Liver (tissue), 9 donors: Measurements from ENCODE around the gene CNPY4. TPM values are rescaled to one million over a fixed set of nuclear protein-coding genes. Genes with fewer than 3 reads are reported as not detected.

Source experiments
- DNase-seq: peaks from one replicate; pipeline ENCODE4 v3.0.0-alpha.2; 2017; ENCODE audit warnings: low spot score
- H3K27ac ChIP-seq, 2 donors: one replicate each; pipeline ENCODE4 v1.7.0; 2013; ENCODE audit warnings: inconsistent platforms in 2 of 2, low read length in 2 of 2, control low read depth in 1 of 2, low read depth in 1 of 2, mild to moderate bottlenecking in 1 of 2
- H3K27me3 ChIP-seq, 4 donors: one replicate each; pipeline versions ENCODE4 v1.6.1 to v1.7.0; 2013; ENCODE audit warnings: low read length in 3 of 4, inconsistent platforms in 1 of 4, mild to moderate bottlenecking in 1 of 4, moderate library complexity in 1 of 4; ENCODE audit not compliant: control insufficient read depth in 4 of 4, insufficient read depth in 4 of 4
- H3K36me3 ChIP-seq, 4 donors: one replicate each; pipeline versions ENCODE4 v1.6.1 to v1.7.0; 2013; ENCODE audit warnings: low read length in 3 of 4, mild to moderate bottlenecking in 3 of 4, low read depth in 1 of 4, moderate library complexity in 1 of 4; ENCODE audit not compliant: control insufficient read depth in 4 of 4, insufficient read depth in 3 of 4
- H3K4me1 ChIP-seq, 4 donors: one replicate each; pipeline versions ENCODE4 v1.6.1 to v1.7.0; 2013; ENCODE audit warnings: low read length in 3 of 4, mild to moderate bottlenecking in 3 of 4, moderate library complexity in 1 of 4; ENCODE audit not compliant: control insufficient read depth in 4 of 4, insufficient read depth in 4 of 4
- H3K4me3 ChIP-seq, 3 donors: one replicate each; pipeline versions ENCODE4 v1.6.1 to v1.7.0; 2013; ENCODE audit warnings: low read length in 3 of 3, control low read depth in 1 of 3, low read depth in 1 of 3, mild to moderate bottlenecking in 1 of 3
- H3K9ac ChIP-seq, 2 donors: one replicate each; pipeline ENCODE4 v1.7.0; 2013; ENCODE audit warnings: low read length in 2 of 2, mild to moderate bottlenecking in 2 of 2, moderate library complexity in 2 of 2, control low read depth in 1 of 2, low read depth in 1 of 2
- H3K9me3 ChIP-seq, 4 donors: one replicate each; pipeline versions ENCODE4 v1.6.1 to v1.7.0; 2013; ENCODE audit warnings: low read length in 3 of 4; ENCODE audit not compliant: control insufficient read depth in 4 of 4
- ATF3 ChIP-seq: IDR thresholded peaks from 2 replicates; pipeline ENCODE4 v1.6.1; 2016; ENCODE audit warnings: antibody characterized with exemption
- EGR1 ChIP-seq, 2 donors: IDR thresholded peaks; 2 replicates each; pipeline ENCODE4 v1.6.1; 2016 to 2018; ENCODE audit warnings: antibody characterized with exemption in 2 of 2, low read depth in 2 of 2
- FOXA1 ChIP-seq: IDR thresholded peaks from 2 replicates; pipeline ENCODE4 v1.6.1; 2016; ENCODE audit warnings: antibody characterized with exemption
- GABPA ChIP-seq, 2 donors: IDR thresholded peaks in 1 of 2; conservative IDR thresholded peaks in 1 of 2; 2 replicates each; pipeline ENCODE4 v1.6.1; 2016; ENCODE audit warnings: antibody characterized with exemption in 2 of 2, mild to moderate bottlenecking in 1 of 2, moderate library complexity in 1 of 2
- HNF4A ChIP-seq, 2 donors: conservative IDR thresholded peaks; 2 replicates each; pipeline ENCODE4 v1.6.1; 2016; ENCODE audit warnings: antibody characterized with exemption in 2 of 2, mild to moderate bottlenecking in 2 of 2
- HNF4G ChIP-seq: IDR thresholded peaks from 2 replicates; pipeline ENCODE4 v1.6.1; 2016; ENCODE audit warnings: antibody characterized with exemption
- JUND ChIP-seq, 2 donors: IDR thresholded peaks; 2 replicates each; pipeline ENCODE4 v1.6.1; 2016; ENCODE audit warnings: antibody characterized with exemption in 2 of 2
- MAX ChIP-seq: IDR thresholded peaks from 2 replicates; pipeline ENCODE4 v1.6.1; 2016; ENCODE audit warnings: antibody characterized with exemption
- NR2F2 ChIP-seq: IDR thresholded peaks from 2 replicates; pipeline ENCODE4 v1.6.1; 2016; ENCODE audit warnings: antibody characterized with exemption
- RAD21 ChIP-seq, 2 donors: IDR thresholded peaks; 2 replicates each; pipeline ENCODE4 v1.6.1; 2016; ENCODE audit warnings: antibody characterized with exemption in 2 of 2, mild to moderate bottlenecking in 2 of 2
- RXRA ChIP-seq, 2 donors: IDR thresholded peaks; 2 replicates each; pipeline ENCODE4 v1.6.1; 2017 to 2018; ENCODE audit warnings: antibody characterized with exemption in 2 of 2, mild to moderate bottlenecking in 1 of 2
- SP1 ChIP-seq: IDR thresholded peaks from 2 replicates; pipeline ENCODE4 v1.6.1; 2018; ENCODE audit warnings: antibody characterized with exemption, mild to moderate bottlenecking
- TAF1 ChIP-seq: conservative IDR thresholded peaks from 2 replicates; pipeline ENCODE4 v1.6.1; 2016; ENCODE audit warnings: antibody characterized with exemption, mild to moderate bottlenecking
- YY1 ChIP-seq: IDR thresholded peaks from 2 replicates; pipeline ENCODE4 v1.6.1; 2016; ENCODE audit warnings: antibody characterized with exemption, mild to moderate bottlenecking
- ZBTB33 ChIP-seq: IDR thresholded peaks from 2 replicates; pipeline ENCODE4 v1.6.1; 2016; ENCODE audit warnings: antibody characterized with exemption
- WGBS: extraction: QIAGEN DNeasy Blood & Tissue Kit; methylation state at CpG from one replicate; pipeline ENCODE4 v1.1.7; 2013; 5-methylcytosine and 5-hydroxymethylcytosine counted together
- polyA plus RNA-seq, 2 donors: library from polyadenylated mRNA; stranded (reverse) in 1 of 2; unstranded in 1 of 2; fragments of 200-250 nt in 1 of 2; fragments of >200 nt in 1 of 2; fragmentation: Nextera tagmentation in 1 of 2; extraction: Ambion mirVana in 1 of 2; gene quantifications; one replicate each; pipeline versions ENCODE4 v1.2.1 to v1.2.3, GENCODE V29; 2013 to 2015
- total RNA-seq, 2 donors: library from RNA; depleted of rRNA; stranded (reverse); fragments of >200 nt; gene quantifications; one replicate each; pipeline ENCODE4 v1.2.3, GENCODE V29; 2014
- TF ChIP-seq, protein P1 (sequence below): fragments of 150-350 bp; IDR thresholded peaks from 2 replicates; pipeline ENCODE4 v1.5.1; 2017; ENCODE audit warnings: improper control_type of control experiment, low read depth, low read length; ENCODE audit not compliant: missing input control
- TF ChIP-seq, protein P2 (sequence below): IDR thresholded peaks from 2 replicates; pipeline ENCODE4 v1.6.1; 2016; ENCODE audit warnings: antibody characterized with exemption, mild to moderate bottlenecking
- donor health status: healthy.
- donor health status: healthy.
- donor health status: healthy.
- donor health status: healthy.
- donor health status: healthy.

The CNPY4 gene
- total and polyA plus RNA-seq, 4 donors: 1.9 to 11.9 (median 3.8) TPM

GRCh38 chr7:100089458-100090196, 29.8 kb upstream of the CNPY4 start:
- WGBS: 33% methylated on average over 7 of the region's 7 CpGs
- Histone ChIP-seq H3K9me3 (no peaks in the 10 kb centered on the region), H3K9ac (peak overlapping the region; percentile 75 to 80), H3K4me3 (peak overlapping the region; percentile 80 to 94 (median 91)), H3K36me3 (peaks cover 16 to 44% (median 27%) of the 10 kb centered on the region in 4 donors), H3K27ac (peak overlapping the region in 1 of 2 donors; percentile 94), H3K27me3 (no peaks in the 10 kb centered on the region), H3K4me1 (peaks cover 9 to 24% (median 13%) of the 10 kb centered on the region in 4 donors)
- DNase-seq: no peak
- no peak for TF ChIP-seq TAF1
- no peak for TF ChIP-seq HNF4A (conservative IDR thresholded peaks at IDR 0.05)
- TF ChIP-seq RXRA (IDR thresholded peaks at IDR 0.05): no peak
- no peak for TF ChIP-seq NR2F2
- no peak for TF ChIP-seq YY1
- TF ChIP-seq FOXA1: no peak
- TF ChIP-seq GABPA (IDR thresholded peaks at IDR 0.05 in 1 of 2, conservative IDR thresholded peaks at IDR 0.05 in 1 of 2): no peak
- no peak for TF ChIP-seq EGR1 (IDR thresholded peaks at IDR 0.05; ENCODE audit: low read depth in 2 of 2)
- no peak for TF ChIP-seq SP1
- TF ChIP-seq ATF3: no peak
- TF ChIP-seq, protein P1, sequence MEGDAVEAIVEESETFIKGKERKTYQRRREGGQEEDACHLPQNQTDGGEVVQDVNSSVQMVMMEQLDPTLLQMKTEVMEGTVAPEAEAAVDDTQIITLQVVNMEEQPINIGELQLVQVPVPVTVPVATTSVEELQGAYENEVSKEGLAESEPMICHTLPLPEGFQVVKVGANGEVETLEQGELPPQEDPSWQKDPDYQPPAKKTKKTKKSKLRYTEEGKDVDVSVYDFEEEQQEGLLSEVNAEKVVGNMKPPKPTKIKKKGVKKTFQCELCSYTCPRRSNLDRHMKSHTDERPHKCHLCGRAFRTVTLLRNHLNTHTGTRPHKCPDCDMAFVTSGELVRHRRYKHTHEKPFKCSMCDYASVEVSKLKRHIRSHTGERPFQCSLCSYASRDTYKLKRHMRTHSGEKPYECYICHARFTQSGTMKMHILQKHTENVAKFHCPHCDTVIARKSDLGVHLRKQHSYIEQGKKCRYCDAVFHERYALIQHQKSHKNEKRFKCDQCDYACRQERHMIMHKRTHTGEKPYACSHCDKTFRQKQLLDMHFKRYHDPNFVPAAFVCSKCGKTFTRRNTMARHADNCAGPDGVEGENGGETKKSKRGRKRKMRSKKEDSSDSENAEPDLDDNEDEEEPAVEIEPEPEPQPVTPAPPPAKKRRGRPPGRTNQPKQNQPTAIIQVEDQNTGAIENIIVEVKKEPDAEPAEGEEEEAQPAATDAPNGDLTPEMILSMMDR: no peak
- TF ChIP-seq JUND (IDR thresholded peaks at IDR 0.05): no peak
- TF ChIP-seq, protein P2, sequence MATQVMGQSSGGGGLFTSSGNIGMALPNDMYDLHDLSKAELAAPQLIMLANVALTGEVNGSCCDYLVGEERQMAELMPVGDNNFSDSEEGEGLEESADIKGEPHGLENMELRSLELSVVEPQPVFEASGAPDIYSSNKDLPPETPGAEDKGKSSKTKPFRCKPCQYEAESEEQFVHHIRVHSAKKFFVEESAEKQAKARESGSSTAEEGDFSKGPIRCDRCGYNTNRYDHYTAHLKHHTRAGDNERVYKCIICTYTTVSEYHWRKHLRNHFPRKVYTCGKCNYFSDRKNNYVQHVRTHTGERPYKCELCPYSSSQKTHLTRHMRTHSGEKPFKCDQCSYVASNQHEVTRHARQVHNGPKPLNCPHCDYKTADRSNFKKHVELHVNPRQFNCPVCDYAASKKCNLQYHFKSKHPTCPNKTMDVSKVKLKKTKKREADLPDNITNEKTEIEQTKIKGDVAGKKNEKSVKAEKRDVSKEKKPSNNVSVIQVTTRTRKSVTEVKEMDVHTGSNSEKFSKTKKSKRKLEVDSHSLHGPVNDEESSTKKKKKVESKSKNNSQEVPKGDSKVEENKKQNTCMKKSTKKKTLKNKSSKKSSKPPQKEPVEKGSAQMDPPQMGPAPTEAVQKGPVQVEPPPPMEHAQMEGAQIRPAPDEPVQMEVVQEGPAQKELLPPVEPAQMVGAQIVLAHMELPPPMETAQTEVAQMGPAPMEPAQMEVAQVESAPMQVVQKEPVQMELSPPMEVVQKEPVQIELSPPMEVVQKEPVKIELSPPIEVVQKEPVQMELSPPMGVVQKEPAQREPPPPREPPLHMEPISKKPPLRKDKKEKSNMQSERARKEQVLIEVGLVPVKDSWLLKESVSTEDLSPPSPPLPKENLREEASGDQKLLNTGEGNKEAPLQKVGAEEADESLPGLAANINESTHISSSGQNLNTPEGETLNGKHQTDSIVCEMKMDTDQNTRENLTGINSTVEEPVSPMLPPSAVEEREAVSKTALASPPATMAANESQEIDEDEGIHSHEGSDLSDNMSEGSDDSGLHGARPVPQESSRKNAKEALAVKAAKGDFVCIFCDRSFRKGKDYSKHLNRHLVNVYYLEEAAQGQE: no peak
- no peak for TF ChIP-seq MAX
- TF ChIP-seq HNF4G: no peak
- TF ChIP-seq RAD21 (IDR thresholded peaks at IDR 0.05): no peak
- no peak for TF ChIP-seq ZBTB33
